ENCODE data around the gene AMMECR1.

- TF ChIP-seq TP53 (CRISPR knock-in tag; conservative IDR thresholded peaks at IDR 0.05), result no peak
- no peak for TF ChIP-seq POLR2AphosphoS5 (IDR thresholded peaks at IDR 0.05; ENCODE audit: low read depth, low read length)
- no peak for TF ChIP-seq NFKBIZ (CRISPR knock-in tag; IDR thresholded peaks at IDR 0.05)
Observed at GRCh38 chrX:110276778-110277177, 41.1 kb downstream of the AMMECR1 start.

Data from HepG2 (cell line).